HUES48 (cell line): ENCODE measurements around the gene GHR.

ENCODE experiments used
- H3K27ac ChIP-seq: one replicate; pipeline ENCODE4 v1.7.0; 2013; ENCODE audit warnings: low read depth, low read length, inconsistent platforms
- H3K27me3 ChIP-seq: 2 replicates; pipeline ENCODE4 v1.6.1; 2013; ENCODE audit warnings: mild to moderate bottlenecking, low read length; ENCODE audit not compliant: control insufficient read depth, insufficient read depth
- H3K36me3 ChIP-seq: 2 replicates; pipeline ENCODE4 v1.6.1; 2013; ENCODE audit warnings: low read length; ENCODE audit not compliant: control insufficient read depth, insufficient read depth
- H3K4me1 ChIP-seq: 2 replicates; pipeline ENCODE4 v1.6.1; 2013; ENCODE audit warnings: mild to moderate bottlenecking, low read length; ENCODE audit not compliant: control insufficient read depth, insufficient read depth
- H3K4me3 ChIP-seq: 2 replicates; pipeline ENCODE4 v1.5.1; 2013; ENCODE audit warnings: mild to moderate bottlenecking, low read depth, low read length
- H3K9ac ChIP-seq: 2 replicates; pipeline ENCODE4 v1.6.1; 2013; ENCODE audit warnings: mild to moderate bottlenecking, low read depth, low read length, moderate library complexity
- H3K9me3 ChIP-seq: 2 replicates; pipeline ENCODE4 v1.6.1; 2013; ENCODE audit warnings: low read length; ENCODE audit not compliant: control insufficient read depth, insufficient read depth

Gene GHR

GRCh38 chr5:42545038-42545437 is 121.8 kb downstream of the GHR start:
- H3K9me3 ChIP-seq: peaks cover under 1% of the 10 kb centered on the region; the same call in 1 of the 2 replicates
- H3K27me3 ChIP-seq: no peaks in the 10 kb centered on the region
- no peak overlapping the region for H3K9ac ChIP-seq
- no peak overlapping the region for H3K27ac ChIP-seq
- H3K36me3 ChIP-seq: no peaks in the 10 kb centered on the region
- no peak overlapping the region for H3K4me3 ChIP-seq
- no peaks in the 10 kb centered on the region for H3K4me1 ChIP-seq

DNA sequence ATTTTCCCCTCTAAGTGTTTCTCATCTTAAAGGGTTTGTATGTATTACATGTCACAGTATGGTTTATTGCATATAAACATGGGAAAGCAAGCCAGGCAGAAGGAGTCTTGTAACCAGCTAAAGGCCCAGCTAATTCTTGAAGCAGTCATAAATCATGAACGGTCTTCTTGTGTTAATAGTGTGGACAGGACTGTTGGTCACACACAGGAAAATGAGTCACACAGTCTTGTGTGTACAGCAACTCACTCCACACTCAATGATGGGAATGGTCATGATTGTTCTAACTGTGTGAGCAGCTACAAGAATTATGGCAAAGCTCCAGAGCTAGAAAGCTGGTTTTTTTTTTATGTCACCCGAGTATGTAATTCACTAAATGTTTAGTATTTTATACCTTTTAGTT is 123.9 kb downstream of the GHR start:
- H3K27me3 ChIP-seq: no peaks in the 10 kb centered on the region
- no peak overlapping the region for H3K4me3 ChIP-seq
- no peaks in the 10 kb centered on the region for H3K4me1 ChIP-seq
- H3K27ac ChIP-seq: no peak overlapping the region
- H3K36me3 ChIP-seq: no peaks in the 10 kb centered on the region
- no peak overlapping the region for H3K9ac ChIP-seq
- no peaks in the 10 kb centered on the region for H3K9me3 ChIP-seq

GRCh38 chr5:42547894-42548293 is 124.7 kb downstream of the GHR start:
- H3K9me3 ChIP-seq: no peaks in the 10 kb centered on the region
- no peak overlapping the region for H3K27ac ChIP-seq
- H3K36me3 ChIP-seq: no peaks in the 10 kb centered on the region

DNA sequence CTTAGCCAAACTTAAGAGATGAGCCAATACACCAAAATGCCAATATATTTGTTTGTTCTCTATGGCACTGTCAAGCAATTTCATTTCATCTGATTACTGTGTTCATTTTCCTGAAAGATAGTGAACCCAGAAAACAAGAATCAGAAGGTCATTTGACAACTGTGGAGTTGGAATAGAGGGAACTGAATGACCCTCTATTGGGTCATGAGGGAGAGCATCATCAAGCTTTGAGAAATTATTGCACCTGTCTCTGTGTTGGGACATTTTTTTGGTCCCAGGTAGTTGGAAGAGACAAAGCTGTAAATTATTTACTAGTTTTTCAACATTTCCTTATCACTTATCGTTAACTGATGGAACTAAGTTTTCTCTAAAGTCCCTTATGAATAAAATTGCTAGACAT is 129.4 kb downstream of the GHR start:
- Histone ChIP-seq H3K36me3 (no peaks in the 10 kb centered on the region), H3K4me1 (no peaks in the 10 kb centered on the region; the same call in 1 of the 2 replicates), H3K4me3 (no peak overlapping the region), H3K27ac (no peak overlapping the region), H3K27me3 (no peaks in the 10 kb centered on the region), H3K9me3 (no peaks in the 10 kb centered on the region), H3K9ac (no peak overlapping the region)

More at GRCh38 chr5:42547894-42548293, 124.7 kb downstream of the GHR start:
- no peak overlapping the region for H3K4me3 ChIP-seq
- no peaks in the 10 kb centered on the region for H3K27me3 ChIP-seq
- H3K4me1 ChIP-seq: no peaks in the 10 kb centered on the region
- H3K9ac ChIP-seq: no peak overlapping the region

DNA sequence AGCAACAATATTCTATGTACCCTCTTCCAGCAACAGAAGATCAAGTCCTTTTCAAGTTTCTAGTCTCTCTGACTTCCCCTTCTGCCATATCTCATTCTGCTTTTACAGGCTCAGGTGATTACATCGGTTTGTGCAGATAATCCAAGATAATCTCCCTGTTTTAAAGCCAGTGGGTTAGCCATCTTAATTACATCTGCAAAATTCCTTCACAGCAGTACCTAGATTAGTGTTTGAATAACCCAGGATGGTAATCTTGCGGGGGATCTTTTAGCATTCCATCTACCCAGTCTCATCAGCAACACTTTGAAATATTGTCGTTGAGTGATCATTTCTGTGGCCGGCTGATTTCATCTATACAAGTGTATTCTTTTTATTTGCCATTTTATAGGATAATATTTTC is 130.2 kb downstream of the GHR start:
- Histone ChIP-seq H3K9ac (no peak overlapping the region), H3K9me3 (no peaks in the 10 kb centered on the region), H3K4me3 (no peak overlapping the region), H3K4me1 (no peaks in the 10 kb centered on the region; the same call in 1 of the 2 replicates), H3K27ac (no peak overlapping the region), H3K27me3 (no peaks in the 10 kb centered on the region), H3K36me3 (no peaks in the 10 kb centered on the region)

DNA sequence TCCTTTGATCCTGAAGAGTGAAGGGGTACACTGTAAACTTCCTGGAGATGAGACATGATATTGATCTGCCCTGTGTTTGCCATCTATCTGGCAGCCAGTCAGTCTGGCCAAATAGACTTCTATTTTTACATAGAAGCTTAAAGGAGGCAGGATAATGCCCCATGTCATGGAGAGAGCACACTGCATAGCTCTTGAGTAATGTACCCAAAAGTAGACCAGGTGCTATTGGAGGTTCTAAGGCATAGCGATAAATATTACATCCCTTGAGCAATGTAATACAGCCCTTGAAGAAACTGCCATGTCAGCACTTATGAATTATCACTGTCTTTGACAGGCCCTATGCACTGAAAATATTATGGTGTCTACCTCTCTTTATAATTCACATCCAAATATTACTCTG is 131.8 kb downstream of the GHR start:
- Histone ChIP-seq H3K27ac (no peak overlapping the region), H3K9me3 (no peaks in the 10 kb centered on the region), H3K4me3 (no peak overlapping the region), H3K27me3 (no peaks in the 10 kb centered on the region), H3K36me3 (no peaks in the 10 kb centered on the region), H3K9ac (no peak overlapping the region), H3K4me1 (no peaks in the 10 kb centered on the region; the same call in 1 of the 2 replicates)

- no peaks in the 10 kb centered on the region; the same call in 1 of the 2 replicates for H3K4me1 ChIP-seq
- no peaks in the 10 kb centered on the region for H3K9me3 ChIP-seq
- no peaks in the 10 kb centered on the region for H3K27me3 ChIP-seq
- no peak overlapping the region for H3K9ac ChIP-seq
- H3K4me3 ChIP-seq: no peak overlapping the region
- no peak overlapping the region for H3K27ac ChIP-seq
- no peaks in the 10 kb centered on the region for H3K36me3 ChIP-seq
Measured at GRCh38 chr5:42555797-42556196, 132.6 kb downstream of the GHR start.

DNA sequence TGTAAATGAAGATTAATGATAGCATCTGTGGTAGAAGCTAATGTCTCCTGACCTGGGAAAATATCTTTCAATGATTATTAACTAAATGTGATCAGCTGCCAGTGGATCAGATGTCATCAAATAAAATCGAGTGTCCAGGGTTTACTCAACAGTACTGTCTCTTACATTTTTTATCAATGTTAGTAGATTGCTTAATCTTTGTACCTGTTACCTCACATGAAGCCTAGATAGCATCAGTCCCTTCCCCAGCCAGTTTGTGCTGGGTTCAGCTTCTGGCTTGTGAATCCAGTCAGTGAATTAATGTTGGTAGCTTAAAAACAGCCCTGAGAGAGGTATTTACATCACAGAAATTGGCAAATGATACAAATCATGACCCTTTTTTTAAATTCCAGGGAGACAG is 134.4 kb downstream of the GHR start:
- no peaks in the 10 kb centered on the region for H3K36me3 ChIP-seq
- H3K4me1 ChIP-seq: no peaks in the 10 kb centered on the region; the same call in 1 of the 2 replicates
- H3K27ac ChIP-seq: no peak overlapping the region
- H3K4me3 ChIP-seq: no peak overlapping the region
- no peaks in the 10 kb centered on the region for H3K9me3 ChIP-seq
- no peak overlapping the region for H3K9ac ChIP-seq
- no peaks in the 10 kb centered on the region for H3K27me3 ChIP-seq

DNA sequence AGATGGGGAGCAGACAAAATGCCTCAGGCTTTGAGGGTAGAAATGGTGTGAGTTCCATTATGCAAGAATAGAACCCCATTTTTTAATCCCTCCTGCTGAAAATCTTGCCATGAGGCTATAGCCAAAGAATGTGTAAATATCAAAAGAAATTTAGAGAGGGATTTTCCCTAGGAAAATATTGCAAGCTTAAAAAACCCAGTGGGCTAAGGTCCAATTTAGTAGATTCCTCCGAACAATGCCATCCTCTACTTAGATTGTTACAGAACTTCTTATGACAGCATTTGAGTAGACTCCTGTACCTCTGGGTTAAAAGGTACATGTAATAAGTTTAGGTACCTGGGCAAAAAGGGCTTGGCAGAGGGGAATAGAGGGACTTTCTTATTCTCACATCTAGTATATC is 138.4 kb downstream of the GHR start:
- Histone ChIP-seq H3K4me3 (no peak overlapping the region), H3K27ac (no peak overlapping the region), H3K9ac (no peak overlapping the region), H3K4me1 (no peaks in the 10 kb centered on the region), H3K27me3 (no peaks in the 10 kb centered on the region), H3K9me3 (no peaks in the 10 kb centered on the region), H3K36me3 (no peaks in the 10 kb centered on the region)

DNA sequence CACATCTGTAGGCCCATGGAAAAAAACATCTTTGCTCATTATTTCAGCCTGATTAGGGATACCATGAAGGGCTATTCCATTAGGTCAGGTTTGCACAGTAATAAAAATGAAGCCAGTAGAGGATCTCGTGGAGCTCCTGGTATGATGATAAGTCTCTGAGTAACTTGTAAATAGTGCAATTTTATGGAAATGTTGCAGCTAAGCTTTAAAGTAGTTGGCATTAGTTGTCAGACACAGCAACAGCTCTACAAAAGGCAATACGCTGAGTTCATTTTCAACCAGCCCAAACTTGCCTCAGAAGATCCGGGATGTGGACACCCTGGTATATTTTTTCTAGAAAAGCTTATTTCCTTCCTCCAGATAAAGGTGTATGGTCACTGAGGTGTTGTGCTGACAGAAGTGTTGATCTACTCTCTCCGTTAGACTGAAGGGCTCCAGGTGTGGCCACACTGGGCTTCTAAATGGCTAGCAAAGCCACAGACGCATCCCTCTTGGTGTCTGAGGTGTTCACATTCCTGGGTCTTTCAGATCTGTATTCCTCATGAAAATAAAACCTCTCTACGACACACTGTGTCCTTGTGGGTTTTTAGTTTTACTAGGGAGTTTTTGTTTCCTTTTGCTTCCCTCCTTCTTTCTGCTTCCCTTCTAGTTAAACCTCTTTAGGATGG is 141.6 kb downstream of the GHR start:
- Histone ChIP-seq H3K27ac (no peak overlapping the region), H3K36me3 (no peaks in the 10 kb centered on the region), H3K4me3 (no peak overlapping the region), H3K9ac (no peak overlapping the region), H3K27me3 (no peaks in the 10 kb centered on the region), H3K9me3 (no peaks in the 10 kb centered on the region), H3K4me1 (no peaks in the 10 kb centered on the region)

DNA sequence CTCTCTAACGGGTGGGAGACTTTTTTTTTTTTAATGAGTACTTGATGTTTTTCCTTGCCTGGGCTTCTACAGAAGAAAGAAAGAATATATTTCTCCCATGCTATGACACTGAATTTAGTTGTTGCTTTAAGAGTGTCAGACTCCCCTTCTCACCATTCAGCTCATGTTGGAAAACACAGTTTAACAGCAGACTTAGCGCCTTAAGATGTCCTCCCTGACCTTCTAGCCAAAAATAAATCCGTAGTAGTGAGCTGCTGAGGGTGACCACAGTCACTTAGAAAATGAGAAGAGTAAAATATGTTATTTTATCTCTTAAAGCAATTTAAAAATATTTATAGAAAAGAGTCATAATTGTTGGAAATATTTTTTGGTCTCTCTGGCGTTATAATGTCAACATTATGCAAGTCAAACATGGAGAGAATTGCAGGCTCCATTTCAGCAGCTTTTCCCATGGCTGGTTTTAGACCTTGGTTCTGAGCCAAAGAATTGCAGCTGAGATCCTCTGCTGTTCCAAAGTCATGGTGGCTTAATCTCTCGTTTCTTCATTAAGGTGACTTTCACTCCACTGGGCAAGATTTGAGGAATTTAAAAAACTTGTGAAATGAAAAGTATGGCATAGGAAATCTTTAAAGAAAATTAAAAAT is 143.5 kb downstream of the GHR start:
- Histone ChIP-seq H3K27ac (no peak overlapping the region), H3K27me3 (no peaks in the 10 kb centered on the region), H3K9ac (no peak overlapping the region)

More for the DNA sequence above, 143.5 kb downstream of the GHR start:
- Histone ChIP-seq H3K4me3 (no peak overlapping the region), H3K9me3 (no peaks in the 10 kb centered on the region), H3K4me1 (no peaks in the 10 kb centered on the region), H3K36me3 (no peaks in the 10 kb centered on the region)
